K562 (cell line): ENCODE measurements around the gene FCGBP. TPM values are rescaled to one million over a fixed set of nuclear protein-coding genes. Genes with fewer than 3 reads are reported as not detected.
A peak's percentile ranks its signal among the peaks of the same experiment; 100 is the strongest.

Source experiments
- ATAC-seq: fragments of 200-7000 bp; cut with Tn5 transposase; 3 replicates; pipeline ENCODE4 v1.9.1; 2020; ENCODE audit warnings: moderate library complexity
- BruUV-seq: library from RNA; stranded (reverse); fragments of 400-500 nt; replicated peaks from 2 replicates; lab custom pipeline; 2021; lab: Mats Ljungman, UMichigan
- CTCF ChIA-PET: fragments of 300-600 bp; formaldehyde crosslinking; extraction: SDS; loops from one replicate; lab custom pipeline; 2021; ENCODE audit warnings: low intra/inter-chr PET ratio; lab: Yijun Ruan, JAX
- POLR2A ChIA-PET: fragments of 300-600, 350-650 bp; sonication (Branson Sonifier 250); formaldehyde crosslinking; extraction: SDS; loops from one replicate; lab custom pipeline; 2021; ENCODE audit warnings: antibody characterized with exemption, inconsistent platforms; lab: Yijun Ruan, JAX
- DNase-seq, 4 experiments: peaks; one replicate each; pipeline versions ENCODE4 v3.0.0 to v3.0.0-alpha.2; 2011 to 2018; ENCODE audit warnings: low spot score in 3 of 4, mixed read lengths in 3 of 4; ENCODE audit errors: extremely low read depth in 1 of 4
- FAIRE-seq: peaks from 2 replicates; lab custom pipeline; 2011; peaks lifted over from hg19 to GRCh38; lab: Jason Lieb, UNC
- H2AFZ ChIP-seq: 2 replicates; pipeline ENCODE4 v1.6.0; 2011; ENCODE audit warnings: low read depth, low read length, control low read depth, inconsistent platforms
- H3K27ac ChIP-seq: fragments of 200-600 bp; 3 replicates; pipeline ENCODE4 v1.8.0; 2011; ENCODE audit warnings: low read depth, mild to moderate bottlenecking, control low read depth, inconsistent platforms, low read length, moderate library complexity, mixed read lengths; ENCODE audit errors: extremely low read depth
- H3K27me3 ChIP-seq, 2 experiments: fragments of 300-600 bp in 1 of 2; 2 replicates in 1 of 2; 3 replicates in 1 of 2; pipeline versions ENCODE4 v1.6.0 to v1.8.0; 2011; ENCODE audit warnings: inconsistent platforms in 2 of 2, low read length in 2 of 2, mild to moderate bottlenecking in 1 of 2, mixed read lengths in 1 of 2, moderate library complexity in 1 of 2; ENCODE audit not compliant: control insufficient read depth in 2 of 2, insufficient read depth in 2 of 2
- H3K36me3 ChIP-seq: fragments of 300-600 bp; 3 replicates; pipeline ENCODE4 v1.8.0; 2011; ENCODE audit warnings: mild to moderate bottlenecking, low read length, inconsistent platforms; ENCODE audit not compliant: control insufficient read depth, insufficient read depth
- H3K4me1 ChIP-seq, 2 experiments: fragments of 200-600 bp in 1 of 2; replicated peaks in 1 of 2; 2 replicates in 1 of 2; 3 replicates in 1 of 2; pipeline versions ENCODE4 v1.5.1 to v1.8.0; 2011; ENCODE audit warnings: inconsistent platforms in 2 of 2, low read length in 2 of 2, mild to moderate bottlenecking in 1 of 2, mixed read lengths in 1 of 2, moderate library complexity in 1 of 2; ENCODE audit not compliant: control insufficient read depth in 2 of 2, insufficient read depth in 2 of 2
- H3K4me2 ChIP-seq: 2 replicates; pipeline ENCODE4 v1.6.1; 2011; ENCODE audit warnings: low read length, control low read depth, inconsistent platforms, mixed read lengths; ENCODE audit not compliant: insufficient read depth
- H3K4me3 ChIP-seq: fragments of 200-600 bp; sonication (generic), shearing (Covaris generic); 2 replicates; pipeline ENCODE4 v1.5.1; 2016; ENCODE audit warnings: control low read depth, inconsistent platforms
- H3K79me2 ChIP-seq: fragments of 200-600 bp; 3 replicates; pipeline ENCODE4 v1.8.0; 2011; ENCODE audit warnings: low read length, inconsistent platforms; ENCODE audit not compliant: control insufficient read depth, insufficient read depth
- H3K9ac ChIP-seq, 2 experiments: 2 replicates each; pipeline versions ENCODE4 v1.6.0 to v1.6.1; 2011; ENCODE audit warnings: low read depth in 2 of 2, low read length in 2 of 2, control low read depth in 1 of 2, inconsistent platforms in 1 of 2, mild to moderate bottlenecking in 1 of 2, mixed read lengths in 1 of 2; ENCODE audit not compliant: insufficient read depth in 1 of 2
- H3K9me1 ChIP-seq: one replicate; pipeline ENCODE4 v1.6.0; 2011; ENCODE audit warnings: inconsistent platforms, mild to moderate bottlenecking, low read length, moderate library complexity; ENCODE audit not compliant: control insufficient read depth, insufficient read depth
- H3K9me3 ChIP-seq: replicated peaks from 2 replicates; pipeline ENCODE4 v1.5.1; 2011; ENCODE audit warnings: low read depth, low read length, inconsistent platforms; ENCODE audit not compliant: control insufficient read depth, insufficient read depth
- H4K20me1 ChIP-seq: replicated peaks from 2 replicates; pipeline ENCODE4 v1.6.1; 2011; ENCODE audit warnings: low read length, inconsistent platforms, mixed read lengths; ENCODE audit not compliant: control insufficient read depth, insufficient read depth
- ADNP ChIP-seq: fragments of 200-800 bp; sonication (Bioruptor generic); IDR thresholded peaks from 2 replicates; pipeline ENCODE4 v1.6.1; 2016; ENCODE audit warnings: missing genetic modification characterization, missing compliant biosample characterization
- BCOR ChIP-seq: fragments of 450-650 bp; IDR thresholded peaks from 2 replicates; pipeline ENCODE4 v1.6.1; 2016
- CUX1 ChIP-seq: fragments of 200-800 bp; sonication (Bioruptor generic); IDR thresholded peaks from 2 replicates; pipeline ENCODE4 v1.6.1; 2016; ENCODE audit warnings: missing genetic modification characterization, missing compliant biosample characterization
- MYBL2 ChIP-seq, 2 experiments: fragments of 450-650 bp in 1 of 2; sonication (generic) in 1 of 2; formaldehyde crosslinking in 1 of 2; IDR thresholded peaks; 2 replicates each; pipeline versions ENCODE4 v1.6.1 to v1.8.1; 2017 to 2022; ENCODE audit warnings: borderline replicate concordance in 1 of 2, inconsistent platforms in 1 of 2, low read depth in 1 of 2, mild to moderate bottlenecking in 1 of 2, missing genetic modification reagents in 1 of 2, moderate library complexity in 1 of 2
- SRF ChIP-seq, 2 experiments: fragments of 250-450, 450-650 bp in 1 of 2; sonication (Bioruptor Pico) in 1 of 2; sonication (generic) in 1 of 2; formaldehyde crosslinking; IDR thresholded peaks; 2 replicates each; pipeline versions ENCODE4 v1.5.0 to v1.5.1; 2020 to 2022; ENCODE audit warnings: mild to moderate bottlenecking in 1 of 2, missing genetic modification reagents in 1 of 2
- TAF9B ChIP-seq: fragments of 450-650 bp; IDR thresholded peaks from 2 replicates; pipeline ENCODE4 v1.6.1; 2018; ENCODE audit warnings: mild to moderate bottlenecking; ENCODE audit not compliant: partially characterized antibody
- ZBTB43 ChIP-seq: sonication (generic); formaldehyde crosslinking; IDR thresholded peaks from 2 replicates; pipeline ENCODE4 v1.8.0; 2023; ENCODE audit warnings: mild to moderate bottlenecking, missing genetic modification reagents
- WGBS: fragments of 100-300 bp; shearing (Covaris generic); methylation state at CpG from one replicate; pipeline ENCODE4 v1.1.6; 2016; ENCODE audit warnings: low coverage, mixed read lengths; ENCODE audit not compliant: insufficient coverage; ENCODE audit errors: missing lambda C conversion rate; 5-methylcytosine and 5-hydroxymethylcytosine counted together
- in situ Hi-C: fragments of 300-500 bp; cut with MboI; formaldehyde crosslinking; loops from 4 replicates; pipeline ENCODE4 v1.15.0; 2018; ENCODE audit warnings: inconsistent platforms, mixed read lengths
- intact Hi-C: fragments of 100-400 bp; cut with micrococcal nuclease; formaldehyde crosslinking; loops from 2 replicates; pipeline ENCODE4 v1.14.2; 2022
- polyA plus RNA-seq, 8 experiments: library from polyadenylated mRNA; depleted of rRNA in 4 of 8; stranded (reverse) in 5 of 8; unstranded in 3 of 8; fragments of >200 nt; fragmentation: Nextera tagmentation in 2 of 8; fragmentation: Illumina TruSeq in 1 of 8; extraction: Ambion mirVana in 2 of 8; extraction: Trizol in 1 of 8; gene quantifications; 2 replicates each; pipeline versions ENCODE4 v1.2.1 to v1.2.3, GENCODE V29; 2011 to 2014; ENCODE audit warnings: inconsistent platforms in 1 of 8, missing spikeins in 1 of 8
- total RNA-seq, 7 experiments: library from RNA; depleted of rRNA in 6 of 7; stranded (reverse); fragments of >200 nt in 6 of 7; fragmentation: Illumina TruSeq in 2 of 7; extraction: Trizol in 2 of 7; gene quantifications; 2 replicates each; pipeline versions ENCODE4 v1.2.1 to v1.2.3, GENCODE V29; 2011 to 2021; ENCODE audit warnings: low replicate concordance in 1 of 7

FCGBP gene
- total and polyA plus RNA-seq, 9 of the 15 experiments (the other 6 are each of a cell fraction or from before 2014, with no cell fraction given), result 0.01 to 1.5 (median 0.13) TPM; not detected in 4

GRCh38 chr19:39927076-39927475, 7.4 kb downstream of the FCGBP start:
- WGBS, result 67% methylated on average over 11 of the region's 11 CpGs
- intact Hi-C loops (no loop called here), in situ Hi-C loops (no loop called here)
- no peak overlapping the region for H3K27ac ChIP-seq
- H3K4me1 ChIP-seq, result peaks cover 0 to 15% of the 10 kb centered on the region in 2 experiments; a peak in 3 of 5 replicates
- peaks cover 0 to 15% of the 10 kb centered on the region in 2 experiments; a peak in 3 of 5 replicates for H3K27me3 ChIP-seq
- no peaks in the 10 kb centered on the region for H3K9me3 ChIP-seq
- H3K9me1 ChIP-seq, result no peaks in the 10 kb centered on the region
- POLR2A ChIA-PET, result interaction anchor here (0.7 kb wide), 1 partner anchor 574 kb away, joined by 3 read pairs; no protein-coding TSS in a partner anchor
- DNase-seq (no peak), FAIRE-seq (no peak), ATAC-seq (no peak)
- no peaks in the 10 kb centered on the region for H3K79me2 ChIP-seq
- TF ChIP-seq ZBTB43 (no peak), SRF (CRISPR knock-in tag; IDR thresholded peaks at IDR 0.05) (0 out of 4 replicates have a peak, but pooled peaks of 1 of the 2 experiments have one; percentile 43)
- H3K4me2 ChIP-seq, result no peak overlapping the region
- H3K4me3 ChIP-seq, result no peak overlapping the region
- H3K36me3 ChIP-seq, result no peaks in the 10 kb centered on the region
- H4K20me1 ChIP-seq, result no peaks in the 10 kb centered on the region
- no TSS peak for BruUV-seq
- no peak overlapping the region for H2AFZ ChIP-seq
- H3K9ac ChIP-seq, result peak overlapping the region in 1 of 2 experiments; percentile 35; a peak in 2 of 4 replicates
- CTCF ChIA-PET, result no interaction called here

- Histone ChIP-seq H3K36me3 (no peaks in the 10 kb centered on the region), H3K9me1 (no peaks in the 10 kb centered on the region), H3K9me3 (no peaks in the 10 kb centered on the region), H3K4me3 (no peak overlapping the region), H4K20me1 (no peaks in the 10 kb centered on the region), H3K27me3 (peaks cover 0 to 10% of the 10 kb centered on the region in 2 experiments; a peak in 3 of 5 replicates), H3K9ac (no peak overlapping the region), H3K4me1 (peaks cover 0 to 15% of the 10 kb centered on the region in 2 experiments; a peak in 3 of 5 replicates), H3K79me2 (no peaks in the 10 kb centered on the region), H3K4me2 (no peak overlapping the region), H2AFZ (no peak overlapping the region), H3K27ac (no peak overlapping the region)
- intact Hi-C loops (no loop called here), in situ Hi-C loops (no loop called here)
- ChIA-PET POLR2A (interaction anchor here (0.7 kb wide), 1 partner anchor 574 kb away, joined by 3 read pairs; no protein-coding TSS in a partner anchor), CTCF (no interaction called here)
- BruUV-seq, result no TSS peak
- DNase-seq (no peak), FAIRE-seq (no peak), ATAC-seq (no peak)
- 19% methylated on average over 8 of the region's 8 CpGs for WGBS
- TF ChIP-seq MYBL2 (IDR thresholded peaks at IDR 0.05; ENCODE audit: low read depth) (no peak), MYBL2 (CRISPR knock-in tag; IDR thresholded peaks at IDR 0.05; ENCODE audit: borderline replicate concordance) (no peak), CUX1 (CRISPR knock-in tag) (no peak), TAF9B (no peak), BCOR (peak; percentile 74; the same call in 1 of the 2 replicates), ADNP (tag) (peak; percentile 86)
Measured at GRCh38 chr19:39926170-39926760, 8.2 kb downstream of the FCGBP start.
